Gastroesophageal sphincter (tissue), 3 donors: ENCODE data around the gene ABHD12.

Experiments used
- CTCF ChIP-seq, 4 experiments: fragments of 200-600 bp in 2 of 4; fragments of 450-650 bp in 2 of 4; sonication (generic) in 1 of 4; IDR thresholded peaks; one replicate each; pipeline ENCODE4 v1.5.1; 2017 to 2019; ENCODE audit warnings: antibody characterized with exemption in 4 of 4, mild to moderate bottlenecking in 2 of 4, moderate library complexity in 2 of 4
- POLR2A ChIP-seq, 2 donors: fragments of 450-650 bp; IDR thresholded peaks; one replicate each; pipeline ENCODE4 v1.6.1; 2017; ENCODE audit warnings: antibody characterized with exemption in 2 of 2, mild to moderate bottlenecking in 2 of 2, moderate library complexity in 1 of 2
- POLR2AphosphoS5 ChIP-seq: sonication (generic); formaldehyde crosslinking; IDR thresholded peaks from one replicate; pipeline ENCODE4 v1.6.1; 2017; ENCODE audit warnings: antibody characterized with exemption

- TF ChIP-seq CTCF (IDR thresholded peaks at IDR 0.05) (no peak), POLR2A (IDR thresholded peaks at IDR 0.05) (no peak), POLR2AphosphoS5 (no peak)
These were observed 81.0 kb downstream of the ABHD12 start for GRCh38 chr20:25309395-25310267.
